ENCODE measurements around the gene HNRNPA1. TPM values are rescaled to one million over a fixed set of nuclear protein-coding genes. Genes with fewer than 3 reads are reported as not detected.
A peak's percentile ranks its signal among the peaks of the same experiment; 100 is the strongest.

Gene HNRNPA1
- total and polyA plus RNA-seq, 9 of the 15 experiments (the other 6 are each of a cell fraction or from before 2014, with no cell fraction given), result 1,166 to 2,703 (median 1,815) TPM

DNA sequence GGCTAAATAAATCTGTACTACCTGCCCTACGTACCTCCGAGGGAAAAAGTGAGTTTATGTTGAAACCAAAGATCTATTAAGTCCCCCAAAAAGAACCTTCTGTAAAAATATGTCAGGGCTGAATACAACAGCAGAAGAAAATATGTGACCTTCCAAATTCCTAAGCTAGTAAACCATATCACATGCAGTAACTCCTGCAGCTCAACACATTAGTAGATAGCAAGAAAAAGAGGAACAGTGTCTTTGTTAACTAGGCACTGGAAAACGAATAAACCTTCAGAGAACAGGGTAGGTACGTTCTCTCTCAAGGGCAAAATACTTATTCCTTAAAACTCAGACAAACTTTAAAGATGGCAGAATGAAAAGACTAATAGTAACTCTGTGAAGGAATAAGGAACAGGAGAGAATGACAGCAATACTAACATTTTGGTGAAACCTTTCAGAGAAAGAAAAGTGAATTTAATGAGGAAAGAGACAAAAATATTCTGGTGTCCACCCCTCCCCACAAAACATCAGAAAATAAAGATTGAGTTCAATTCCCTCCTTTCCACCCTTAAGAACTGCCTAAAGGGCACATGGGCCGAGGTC lies 18.6 kb upstream of the HNRNPA1 start (continued):
- TF ChIP-seq, protein P1, sequence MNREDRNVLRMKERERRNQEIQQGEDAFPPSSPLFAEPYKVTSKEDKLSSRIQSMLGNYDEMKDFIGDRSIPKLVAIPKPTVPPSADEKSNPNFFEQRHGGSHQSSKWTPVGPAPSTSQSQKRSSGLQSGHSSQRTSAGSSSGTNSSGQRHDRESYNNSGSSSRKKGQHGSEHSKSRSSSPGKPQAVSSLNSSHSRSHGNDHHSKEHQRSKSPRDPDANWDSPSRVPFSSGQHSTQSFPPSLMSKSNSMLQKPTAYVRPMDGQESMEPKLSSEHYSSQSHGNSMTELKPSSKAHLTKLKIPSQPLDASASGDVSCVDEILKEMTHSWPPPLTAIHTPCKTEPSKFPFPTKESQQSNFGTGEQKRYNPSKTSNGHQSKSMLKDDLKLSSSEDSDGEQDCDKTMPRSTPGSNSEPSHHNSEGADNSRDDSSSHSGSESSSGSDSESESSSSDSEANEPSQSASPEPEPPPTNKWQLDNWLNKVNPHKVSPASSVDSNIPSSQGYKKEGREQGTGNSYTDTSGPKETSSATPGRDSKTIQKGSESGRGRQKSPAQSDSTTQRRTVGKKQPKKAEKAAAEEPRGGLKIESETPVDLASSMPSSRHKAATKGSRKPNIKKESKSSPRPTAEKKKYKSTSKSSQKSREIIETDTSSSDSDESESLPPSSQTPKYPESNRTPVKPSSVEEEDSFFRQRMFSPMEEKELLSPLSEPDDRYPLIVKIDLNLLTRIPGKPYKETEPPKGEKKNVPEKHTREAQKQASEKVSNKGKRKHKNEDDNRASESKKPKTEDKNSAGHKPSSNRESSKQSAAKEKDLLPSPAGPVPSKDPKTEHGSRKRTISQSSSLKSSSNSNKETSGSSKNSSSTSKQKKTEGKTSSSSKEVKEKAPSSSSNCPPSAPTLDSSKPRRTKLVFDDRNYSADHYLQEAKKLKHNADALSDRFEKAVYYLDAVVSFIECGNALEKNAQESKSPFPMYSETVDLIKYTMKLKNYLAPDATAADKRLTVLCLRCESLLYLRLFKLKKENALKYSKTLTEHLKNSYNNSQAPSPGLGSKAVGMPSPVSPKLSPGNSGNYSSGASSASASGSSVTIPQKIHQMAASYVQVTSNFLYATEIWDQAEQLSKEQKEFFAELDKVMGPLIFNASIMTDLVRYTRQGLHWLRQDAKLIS (CRISPR knock-in tag; IDR thresholded peaks at IDR 0.05), result no peak
- TF ChIP-seq MTA2 (IDR thresholded peaks at IDR 0.05; ENCODE audit: low read depth), result no peak
- peak; percentile 65 for TF ChIP-seq BRD9 (IDR thresholded peaks at IDR 0.05; ENCODE audit: low read depth, partially characterized antibody)
- TF ChIP-seq, protein P2, sequence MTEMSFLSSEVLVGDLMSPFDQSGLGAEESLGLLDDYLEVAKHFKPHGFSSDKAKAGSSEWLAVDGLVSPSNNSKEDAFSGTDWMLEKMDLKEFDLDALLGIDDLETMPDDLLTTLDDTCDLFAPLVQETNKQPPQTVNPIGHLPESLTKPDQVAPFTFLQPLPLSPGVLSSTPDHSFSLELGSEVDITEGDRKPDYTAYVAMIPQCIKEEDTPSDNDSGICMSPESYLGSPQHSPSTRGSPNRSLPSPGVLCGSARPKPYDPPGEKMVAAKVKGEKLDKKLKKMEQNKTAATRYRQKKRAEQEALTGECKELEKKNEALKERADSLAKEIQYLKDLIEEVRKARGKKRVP (CRISPR knock-in tag; IDR thresholded peaks at IDR 0.05), result no peak
- TF ChIP-seq ZNF592 (IDR thresholded peaks at IDR 0.05), result no peak
- TF ChIP-seq ZNF766 (CRISPR knock-in tag; conservative IDR thresholded peaks at IDR 0.05), result peak; percentile 85
- no peak for TF ChIP-seq ZNF644 (tag; IDR thresholded peaks at IDR 0.05; ENCODE audit: low read depth)
- TF ChIP-seq, protein P3, sequence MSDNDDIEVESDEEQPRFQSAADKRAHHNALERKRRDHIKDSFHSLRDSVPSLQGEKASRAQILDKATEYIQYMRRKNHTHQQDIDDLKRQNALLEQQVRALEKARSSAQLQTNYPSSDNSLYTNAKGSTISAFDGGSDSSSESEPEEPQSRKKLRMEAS (CRISPR knock-in tag; IDR thresholded peaks at IDR 0.05), result no peak
- TF ChIP-seq, protein P4, sequence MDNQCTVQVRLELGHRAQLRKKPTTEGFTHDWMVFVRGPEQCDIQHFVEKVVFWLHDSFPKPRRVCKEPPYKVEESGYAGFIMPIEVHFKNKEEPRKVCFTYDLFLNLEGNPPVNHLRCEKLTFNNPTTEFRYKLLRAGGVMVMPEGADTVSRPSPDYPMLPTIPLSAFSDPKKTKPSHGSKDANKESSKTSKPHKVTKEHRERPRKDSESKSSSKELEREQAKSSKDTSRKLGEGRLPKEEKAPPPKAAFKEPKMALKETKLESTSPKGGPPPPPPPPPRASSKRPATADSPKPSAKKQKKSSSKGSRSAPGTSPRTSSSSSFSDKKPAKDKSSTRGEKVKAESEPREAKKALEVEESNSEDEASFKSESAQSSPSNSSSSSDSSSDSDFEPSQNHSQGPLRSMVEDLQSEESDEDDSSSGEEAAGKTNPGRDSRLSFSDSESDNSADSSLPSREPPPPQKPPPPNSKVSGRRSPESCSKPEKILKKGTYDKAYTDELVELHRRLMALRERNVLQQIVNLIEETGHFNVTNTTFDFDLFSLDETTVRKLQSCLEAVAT (IDR thresholded peaks at IDR 0.05), result no peak
- no peak for TF ChIP-seq NCOA2 (IDR thresholded peaks at IDR 0.05; ENCODE audit: partially characterized antibody in 2 of 2)
- TF ChIP-seq BMI1 (IDR thresholded peaks at IDR 0.05; ENCODE audit: low read length), result no peak
- TF ChIP-seq NUFIP1 (IDR thresholded peaks at IDR 0.05; ENCODE audit: partially characterized antibody), result no peak
- 0 out of 2 replicates have a peak, but pooled peaks have one; percentile 19 for TF ChIP-seq BHLHE40 (IDR thresholded peaks at IDR 0.05; ENCODE audit: low read length)
- TF ChIP-seq RBM14 (IDR thresholded peaks at IDR 0.05; ENCODE audit: borderline replicate concordance, insufficient read depth, low read depth, low read length), result no peak
- TF ChIP-seq ELF1 (tag; IDR thresholded peaks at IDR 0.05), result no peak
- TF ChIP-seq FOXP1 (CRISPR knock-in tag; IDR thresholded peaks at IDR 0.05), result no peak
- no peak for TF ChIP-seq STAT5A (IDR thresholded peaks at IDR 0.05; ENCODE audit: borderline replicate concordance, low read length)
- TF ChIP-seq NFYB (IDR thresholded peaks at IDR 0.05; ENCODE audit: extremely low read depth, insufficient read length), result no peak

All from K562 (cell line).